Fibroblast of the aortic adventitia (primary cell): Measurements from ENCODE around the gene TP53I11. TPM values are rescaled to one million over a fixed set of nuclear protein-coding genes. Genes with fewer than 3 reads are reported as not detected.

Experiments
- DNase-seq: peaks from one replicate; pipeline ENCODE4 v3.0.0-alpha.2; 2010; ENCODE audit warnings: low read depth
- H3K4me3 ChIP-seq: 2 replicates; pipeline ENCODE4 v1.5.1; 2011; ENCODE audit warnings: low read depth, mild to moderate bottlenecking, control low read depth, low read length, moderate library complexity
- CTCF ChIP-seq: IDR thresholded peaks from 2 replicates; pipeline ENCODE4 v1.5.1; 2011; ENCODE audit warnings: mild to moderate bottlenecking, low read length, control low read depth, inconsistent platforms; ENCODE audit not compliant: insufficient read depth
- total RNA-seq: library from RNA; depleted of rRNA; stranded (reverse); fragments of >200 nt; gene quantifications from 2 replicates; pipeline ENCODE4 v1.2.3, GENCODE V29; 2012; ENCODE audit warnings: low replicate concordance

The TP53I11 gene
- 23.1 and 27.4 TPM in 2 replicates for total RNA-seq

GRCh38 chr11:44950625-44951476 lies at the start of gene TP53I11:
Gene TP53I11 (minus strand): TSS chr11:44950883. CDS start chr11:44938335, 12,548 bp downstream.
- peak; percentile 50 for TF ChIP-seq CTCF
- H3K4me3 ChIP-seq = peak within 1 kb of the TSS; percentile 77
- peak; percentile 56 for DNase-seq

- DNase-seq = no peak
- H3K4me3 ChIP-seq = no peak overlapping the region
- TF ChIP-seq CTCF = no peak
Observed at GRCh38 chr11:44999068-44999467, 48.4 kb upstream of the TP53I11 start.

GRCh38 chr11:44998051-44998450 lies 47.4 kb upstream of the TP53I11 start:
- no peak overlapping the region for H3K4me3 ChIP-seq
- TF ChIP-seq CTCF = no peak
- DNase-seq = no peak

- no peak for TF ChIP-seq CTCF
- no peak overlapping the region for H3K4me3 ChIP-seq
- no peak for DNase-seq
Observed at GRCh38 chr11:44997566-44997965, 46.9 kb upstream of the TP53I11 start.

- no peak for TF ChIP-seq CTCF
- DNase-seq = no peak
- no peak overlapping the region for H3K4me3 ChIP-seq
Observed at GRCh38 chr11:44994753-44995152, 44.1 kb upstream of the TP53I11 start.

GRCh38 chr11:44993971-44994704 lies 43.5 kb upstream of the TP53I11 start:
- TF ChIP-seq CTCF = no peak
- H3K4me3 ChIP-seq = no peak overlapping the region
- no peak for DNase-seq
